B cell (primary cell): ENCODE results near the gene SAMD1. TPM values are rescaled to one million over a fixed set of nuclear protein-coding genes. Genes with fewer than 3 reads are reported as not detected.

ENCODE experiments used
- ATAC-seq: fragments of 200-7000 bp; cut with Tn5 transposase; one replicate; pipeline ENCODE4 v1.10.0; 2021; ENCODE audit warnings: low read depth, mild to moderate bottlenecking, moderate number of reproducible peaks, moderate library complexity
- CTCF ChIA-PET: fragments of 350-600 bp; sonication (Branson Sonifier 250); formaldehyde crosslinking; loops from one replicate; lab custom pipeline; 2021; ENCODE audit warnings: antibody characterized with exemption, inconsistent platforms; lab: Charles Lee
- POLR2A ChIA-PET: fragments of 350-600 bp; sonication (Branson Sonifier 250); formaldehyde crosslinking; loops from one replicate; lab custom pipeline; 2021; ENCODE audit warnings: antibody characterized with exemption; lab: Charles Lee
- DNase-seq: peaks from one replicate; pipeline ENCODE4 v3.0.0; 2013
- H2AFZ ChIP-seq: 2 replicates; pipeline ENCODE4 v1.6.1; 2012; ENCODE audit warnings: mild to moderate bottlenecking, low read depth, low read length; ENCODE audit not compliant: insufficient read depth, poor library complexity, severe bottlenecking
- H3K27ac ChIP-seq, 2 donors: 1 replicate in 1 of 2; 2 replicates in 1 of 2; pipeline ENCODE4 v1.5.1; 2012 to 2013; ENCODE audit warnings: low read length in 2 of 2, mild to moderate bottlenecking in 2 of 2, moderate library complexity in 1 of 2
- H3K27me3 ChIP-seq, 4 experiments: fragments of 200-600 bp in 1 of 4; sonication (generic) in 1 of 4; replicated peaks in 1 of 4; 1 replicate in 2 of 4; 2 replicates in 2 of 4; pipeline versions ENCODE4 v1.6.1 to v1.7.0; 2013 to 2016; ENCODE audit warnings: low read length in 3 of 4, mild to moderate bottlenecking in 2 of 4, mixed read lengths in 1 of 4, moderate library complexity in 1 of 4; ENCODE audit not compliant: insufficient read depth in 4 of 4, control insufficient read depth in 3 of 4; ENCODE audit errors: control extremely low read depth in 1 of 4
- H3K36me3 ChIP-seq, 2 experiments: replicated peaks in 1 of 2; 1 replicate in 1 of 2; 2 replicates in 1 of 2; pipeline versions ENCODE4 v1.6.1 to v1.7.1; 2013; ENCODE audit warnings: low read length in 1 of 2; ENCODE audit not compliant: insufficient read depth in 2 of 2, control insufficient read depth in 1 of 2; ENCODE audit errors: control extremely low read depth in 1 of 2, extremely low read depth in 1 of 2
- H3K4me1 ChIP-seq, 2 donors: fragments of 200-600 bp in 1 of 2; sonication (generic) in 1 of 2; 1 replicate in 1 of 2; 2 replicates in 1 of 2; pipeline versions ENCODE4 v1.5.1 to v1.6.1; 2013 to 2017; ENCODE audit warnings: low read length in 2 of 2; ENCODE audit not compliant: control insufficient read depth in 2 of 2, insufficient read depth in 2 of 2
- H3K4me2 ChIP-seq: replicated peaks from 2 replicates; pipeline ENCODE3; 2012; ENCODE audit warnings: mild to moderate bottlenecking, low read depth, low read length; ENCODE audit not compliant: poor library complexity, severe bottlenecking
- H3K4me3 ChIP-seq, 5 experiments: fragments of 200-600 bp in 1 of 5; sonication (generic) in 1 of 5; 1 replicate in 3 of 5; 2 replicates in 2 of 5; pipeline versions ENCODE4 v1.5.1 to v1.7.0; 2011 to 2016; ENCODE audit warnings: low read length in 4 of 5, mild to moderate bottlenecking in 4 of 5, low read depth in 2 of 5, control low read depth in 1 of 5, moderate library complexity in 1 of 5; ENCODE audit not compliant: insufficient read depth in 1 of 5; ENCODE audit errors: control extremely low read depth in 1 of 5, extremely low read depth in 1 of 5
- H3K79me2 ChIP-seq: fragments of 200-600 bp; sonication (generic); one replicate; pipeline ENCODE4 v1.6.0; 2016; ENCODE audit warnings: low read length; ENCODE audit not compliant: control insufficient read depth, insufficient read depth
- H3K9ac ChIP-seq: fragments of 200-600 bp; sonication (generic); 2 replicates; pipeline ENCODE4 v1.6.1; 2017; ENCODE audit warnings: mild to moderate bottlenecking, low read length, moderate library complexity
- H3K9me3 ChIP-seq, 3 donors: one replicate each; pipeline versions ENCODE4 v1.6.1 to v1.7.1; 2013; ENCODE audit warnings: low read length in 2 of 3; ENCODE audit not compliant: control insufficient read depth in 2 of 3, insufficient read depth in 1 of 3; ENCODE audit errors: control extremely low read depth in 1 of 3
- H4K20me1 ChIP-seq: 2 replicates; pipeline ENCODE4 v1.6.0; 2012; ENCODE audit warnings: mild to moderate bottlenecking, low read length; ENCODE audit not compliant: insufficient read depth, control insufficient read depth, poor library complexity, severe bottlenecking
- H3K27ac Mint-ChIP-seq: one replicate; pipeline ENCODE4 v1.8.0; 2021; ENCODE audit warnings: mixed read lengths
- H3K27me3 Mint-ChIP-seq: one replicate; pipeline ENCODE4 v1.8.0; 2021; ENCODE audit warnings: mixed read lengths
- H3K4me1 Mint-ChIP-seq: one replicate; pipeline ENCODE4 v1.8.0; 2021; ENCODE audit warnings: mixed read lengths
- H3K4me3 Mint-ChIP-seq: one replicate; pipeline ENCODE4 v1.8.0; 2021; ENCODE audit warnings: mixed read lengths
- H3K9me3 Mint-ChIP-seq: one replicate; pipeline ENCODE4 v1.8.0; 2022; ENCODE audit warnings: mixed read lengths; ENCODE audit not compliant: insufficient read depth
- EZH2 ChIP-seq: IDR thresholded peaks from 2 replicates; pipeline ENCODE4 v1.6.1; 2012; ENCODE audit warnings: borderline replicate concordance, low read depth, mild to moderate bottlenecking, moderate library complexity, low read length; ENCODE audit not compliant: insufficient read depth, poor library complexity, severe bottlenecking
- WGBS: methylation state at CpG from one replicate; pipeline ENCODE4 v1.1.5; 2013; ENCODE audit warnings: missing lambda C conversion rate; ENCODE audit not compliant: insufficient coverage; 5-methylcytosine and 5-hydroxymethylcytosine counted together
- intact Hi-C: fragments of 100-400 bp; cut with micrococcal nuclease; formaldehyde crosslinking; loops from one replicate; pipeline ENCODE4 v1.10.0; 2022
- polyA plus RNA-seq: library from polyadenylated mRNA; depleted of rRNA; stranded (reverse); fragments of >200 nt; gene quantifications from 2 replicates; pipeline ENCODE4 v1.2.3, GENCODE V29; 2012
- total RNA-seq, 2 donors: library from RNA; stranded (reverse); fragments of 120-200 nt in 1 of 2; gene quantifications; 1 replicate in 1 of 2; 2 replicates in 1 of 2; pipeline versions ENCODE4 v1.2.3 to v1.2.4, GENCODE V29; 2013 to 2022
- TF ChIP-seq, protein P1 (sequence below): fragments of 200-600 bp; IDR thresholded peaks from one replicate; pipeline ENCODE4 v1.8.0; 2022; ENCODE audit warnings: antibody characterized with exemption, mild to moderate bottlenecking

Gene SAMD1
- total and polyA plus RNA-seq, 2 donors (not counting 1 experiment from before 2014, with no cell fraction given), result 17.4 to 39.2 TPM

DNA sequence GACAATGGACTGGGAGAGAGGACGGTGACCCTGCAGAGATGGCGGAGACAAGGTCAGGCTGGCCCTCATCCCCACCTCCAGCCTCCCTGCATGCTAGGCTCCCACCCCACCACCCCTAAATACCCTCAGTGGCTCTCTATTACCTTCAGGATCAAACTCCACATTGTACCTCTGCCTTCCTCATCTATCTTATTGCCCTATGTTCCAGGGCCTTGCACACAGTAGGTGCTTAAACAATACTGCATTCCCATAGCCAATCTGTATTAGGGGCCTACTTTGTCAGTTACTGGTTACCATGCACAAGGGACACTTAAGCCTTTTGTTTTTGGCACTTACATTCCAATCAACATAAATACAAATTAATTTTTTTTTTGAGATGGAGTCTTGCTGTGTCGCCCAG, 35.2 kb downstream of the SAMD1 start:
- CTCF ChIA-PET, result interaction anchor here (0.6 to 1.4 kb wide), 2 partner anchors 8 to 152 kb away, joined by 3 to 4 read pairs; no protein-coding TSS in a partner anchor
- H3K27me3 ChIP-seq, result peaks cover 0 to 40% (median 26%) of the 10 kb centered on the region in 4 experiments
- peaks cover 18 to 22% of the 10 kb centered on the region in 2 donors for H3K4me1 ChIP-seq
- H2AFZ ChIP-seq, result no peak overlapping the region
- peaks cover 0 to 14% (median 0%) of the 10 kb centered on the region in 3 donors for H3K9me3 ChIP-seq
- H3K79me2 ChIP-seq, result no peaks in the 10 kb centered on the region
- Mint-ChIP-seq H3K4me1 (peaks cover 18% of the 10 kb centered on the region), H3K27me3 (peaks cover 32% of the 10 kb centered on the region), H3K27ac (no peak overlapping the region), H3K9me3 (no peaks in the 10 kb centered on the region), H3K4me3 (no peak overlapping the region)
- no peak overlapping the region for H3K4me2 ChIP-seq
- POLR2A ChIA-PET, result no interaction called here
- H3K4me3 ChIP-seq, result no peak overlapping the region
- peaks cover 7% of the 10 kb centered on the region for H4K20me1 ChIP-seq
- WGBS, result 100% methylated on average over 3 of the region's 3 CpGs
- DNase-seq (no peak), ATAC-seq (no peak)
- no peak overlapping the region for H3K9ac ChIP-seq
- no peak overlapping the region for H3K27ac ChIP-seq
- H3K36me3 ChIP-seq, result peaks cover 7 to 24% of the 10 kb centered on the region in 2 experiments
- TF ChIP-seq, protein P1, sequence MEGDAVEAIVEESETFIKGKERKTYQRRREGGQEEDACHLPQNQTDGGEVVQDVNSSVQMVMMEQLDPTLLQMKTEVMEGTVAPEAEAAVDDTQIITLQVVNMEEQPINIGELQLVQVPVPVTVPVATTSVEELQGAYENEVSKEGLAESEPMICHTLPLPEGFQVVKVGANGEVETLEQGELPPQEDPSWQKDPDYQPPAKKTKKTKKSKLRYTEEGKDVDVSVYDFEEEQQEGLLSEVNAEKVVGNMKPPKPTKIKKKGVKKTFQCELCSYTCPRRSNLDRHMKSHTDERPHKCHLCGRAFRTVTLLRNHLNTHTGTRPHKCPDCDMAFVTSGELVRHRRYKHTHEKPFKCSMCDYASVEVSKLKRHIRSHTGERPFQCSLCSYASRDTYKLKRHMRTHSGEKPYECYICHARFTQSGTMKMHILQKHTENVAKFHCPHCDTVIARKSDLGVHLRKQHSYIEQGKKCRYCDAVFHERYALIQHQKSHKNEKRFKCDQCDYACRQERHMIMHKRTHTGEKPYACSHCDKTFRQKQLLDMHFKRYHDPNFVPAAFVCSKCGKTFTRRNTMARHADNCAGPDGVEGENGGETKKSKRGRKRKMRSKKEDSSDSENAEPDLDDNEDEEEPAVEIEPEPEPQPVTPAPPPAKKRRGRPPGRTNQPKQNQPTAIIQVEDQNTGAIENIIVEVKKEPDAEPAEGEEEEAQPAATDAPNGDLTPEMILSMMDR, result no peak
- no peak for TF ChIP-seq EZH2
- intact Hi-C loops, result no loop called here

DNA sequence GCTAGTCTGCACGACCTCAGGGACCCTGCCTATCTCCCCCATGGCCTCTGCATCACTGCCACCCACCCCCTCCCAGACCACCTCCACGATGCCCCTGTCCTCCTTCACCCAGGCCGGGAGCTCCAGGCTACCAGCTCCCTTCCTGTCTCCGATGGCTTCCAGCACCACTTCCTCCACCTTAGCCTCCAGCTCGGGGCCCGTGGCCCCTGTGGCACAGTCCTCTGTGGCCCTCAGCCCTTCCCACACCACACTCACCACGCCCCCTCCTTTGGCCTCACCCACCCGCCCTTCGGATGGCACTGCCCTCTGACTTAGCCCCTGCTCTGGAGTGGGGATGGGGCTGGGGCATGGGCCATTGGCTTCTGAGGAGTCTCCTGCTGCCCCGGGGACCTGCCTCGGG, 35.8 kb downstream of the SAMD1 start:
- no peak overlapping the region for H3K27ac Mint-ChIP-seq
- Histone ChIP-seq H4K20me1 (peaks cover 7% of the 10 kb centered on the region), H3K9ac (no peak overlapping the region), H3K27me3 (peaks cover 0 to 34% (median 22%) of the 10 kb centered on the region in 4 experiments), H3K4me2 (no peak overlapping the region), H2AFZ (no peak overlapping the region), H3K4me3 (no peak overlapping the region), H3K27ac (no peak overlapping the region), H3K79me2 (no peaks in the 10 kb centered on the region), H3K9me3 (peaks cover 0 to 14% (median 0%) of the 10 kb centered on the region in 3 donors), H3K4me1 (peaks cover 18 to 22% of the 10 kb centered on the region in 2 donors), H3K36me3 (peaks cover 7 to 30% of the 10 kb centered on the region in 2 experiments)
- intact Hi-C loops, result no loop called here
- ChIA-PET POLR2A (interaction anchor here (0.6 kb wide), 1 partner anchor 16 kb away, joined by 3 read pairs; no protein-coding TSS in a partner anchor), CTCF (interaction anchor here (0.6 to 1.0 kb wide), 2 partner anchors 23 to 62 kb away, joined by 3 read pairs; partner anchors contain the start of gene IL27RA)
- no peak overlapping the region for H3K4me3 Mint-ChIP-seq
- TF ChIP-seq EZH2, result no peak
- TF ChIP-seq, protein P1, result no peak
- no peaks in the 10 kb centered on the region for H3K9me3 Mint-ChIP-seq
- ATAC-seq (no peak), DNase-seq (no peak)
- peaks cover 25% of the 10 kb centered on the region for H3K27me3 Mint-ChIP-seq
- 27% methylated on average over 6 of the region's 11 CpGs for WGBS
- peaks cover 18% of the 10 kb centered on the region for H3K4me1 Mint-ChIP-seq
